Muscle of arm (tissue), 12 donors: Measurements from ENCODE around the gene NDST3. TPM values are rescaled to one million over a fixed set of nuclear protein-coding genes. Genes with fewer than 3 reads are reported as not detected.

Source experiments
- DNase-seq: peaks from one replicate; pipeline ENCODE4 v3.0.0-alpha.2; 2013
- polyA plus RNA-seq, 12 donors: library from polyadenylated mRNA; unstranded; fragments of 120-200 nt; gene quantifications; one replicate each; pipeline ENCODE4 v1.2.1, GENCODE V29; 2013; ENCODE audit not compliant: insufficient read length in 12 of 12

NDST3 gene
- polyA plus RNA-seq, 12 donors, result 0.04 to 0.68 (median 0.09) TPM; not detected in 5

DNA sequence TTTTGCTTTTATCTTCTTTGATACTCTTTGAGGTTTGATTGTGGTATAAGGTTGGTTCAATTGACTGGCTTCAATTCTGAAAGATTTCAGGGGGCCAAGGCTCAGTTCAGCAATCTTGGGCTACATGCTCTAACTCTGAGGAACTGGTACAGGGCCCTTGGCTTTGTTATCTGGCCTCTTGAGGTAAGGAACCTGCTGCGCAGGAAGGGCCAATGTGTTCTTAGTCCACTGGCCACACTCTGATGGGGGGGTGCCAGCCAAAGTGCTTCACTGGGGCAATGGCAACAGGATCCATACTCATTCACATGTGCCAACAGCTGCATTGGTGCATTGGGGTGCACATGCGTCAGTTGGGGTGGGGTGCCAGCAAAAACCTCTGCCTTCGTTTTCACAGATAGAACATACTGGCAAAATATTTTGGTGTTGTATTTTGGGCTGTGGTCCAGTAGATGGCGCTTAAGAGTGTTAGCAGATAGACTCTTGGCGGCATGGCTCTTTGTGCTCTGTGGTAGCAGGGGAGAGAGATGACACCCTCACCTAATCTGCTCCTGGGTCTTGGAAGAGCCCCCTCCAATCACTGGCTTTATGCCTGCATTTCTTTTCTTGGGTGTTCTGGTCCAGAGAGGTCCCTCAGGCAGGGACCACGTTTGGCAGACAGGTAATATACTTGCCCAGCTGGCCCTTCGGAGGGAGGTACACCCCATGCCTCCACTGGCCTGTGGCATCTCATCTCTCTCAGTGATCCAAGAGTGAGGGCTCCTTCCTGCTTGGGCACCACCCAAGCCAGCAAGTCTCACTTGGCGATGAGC is 42.9 kb downstream of the NDST3 start:
- no peak for DNase-seq

DNA sequence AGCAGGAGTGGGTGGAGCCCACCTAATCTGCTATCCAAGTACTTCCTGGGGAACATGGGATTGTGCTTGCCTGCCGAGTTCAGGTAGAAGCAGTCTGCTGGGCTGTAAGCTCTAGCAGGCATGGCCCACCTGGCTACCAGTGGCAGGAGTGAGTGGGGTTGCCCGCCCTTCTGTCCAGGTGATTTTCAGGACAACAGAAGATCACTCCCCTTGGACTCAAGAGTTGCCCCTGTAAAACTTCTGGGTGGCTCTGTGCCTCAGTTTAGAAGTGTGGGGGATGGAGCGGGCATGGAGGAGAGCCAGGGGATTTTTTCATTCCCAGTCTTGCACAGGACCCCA is 43.5 kb downstream of the NDST3 start:
- no peak for DNase-seq

DNA sequence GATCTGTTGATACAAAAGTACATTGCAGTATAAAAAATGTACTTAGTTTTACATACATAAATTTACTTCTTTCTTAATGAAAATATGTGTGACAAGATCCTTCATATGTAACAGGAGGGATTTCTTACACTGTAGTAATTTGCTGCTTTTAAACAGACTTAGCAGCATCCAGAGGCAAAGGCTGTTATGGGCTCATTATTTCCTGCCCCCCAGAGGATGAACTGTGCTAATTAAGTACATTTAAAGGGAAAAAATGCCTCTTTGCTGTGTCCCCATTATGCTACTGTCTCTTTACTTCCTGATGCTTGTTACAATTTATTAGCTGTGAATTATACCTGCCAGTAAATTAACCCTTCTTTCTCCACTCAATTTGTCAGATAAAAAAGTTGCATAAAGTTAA is 47.1 kb downstream of the NDST3 start:
- DNase-seq, result no peak

DNA sequence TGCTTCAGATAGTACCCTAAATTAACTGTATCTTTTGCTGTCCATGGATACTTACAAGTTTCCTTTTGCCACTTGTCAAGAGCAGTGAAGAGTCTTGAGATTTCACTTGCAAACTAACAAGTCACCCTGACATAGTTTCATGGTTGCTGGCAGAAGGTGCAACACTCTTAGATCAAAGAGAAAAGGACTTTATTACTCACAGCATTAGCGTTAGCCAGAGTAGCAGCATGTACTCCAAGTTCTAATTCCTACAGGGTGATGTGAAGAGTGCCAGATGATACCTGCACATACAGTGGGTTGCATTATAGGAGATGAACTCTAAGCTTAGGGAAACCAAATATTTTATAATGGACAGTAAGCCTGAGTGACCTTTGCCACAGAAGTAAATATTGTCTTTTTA is 47.9 kb downstream of the NDST3 start:
- no peak for DNase-seq

GRCh38 chr4:118085700-118086099 is 51.4 kb downstream of the NDST3 start:
- no peak for DNase-seq

DNA sequence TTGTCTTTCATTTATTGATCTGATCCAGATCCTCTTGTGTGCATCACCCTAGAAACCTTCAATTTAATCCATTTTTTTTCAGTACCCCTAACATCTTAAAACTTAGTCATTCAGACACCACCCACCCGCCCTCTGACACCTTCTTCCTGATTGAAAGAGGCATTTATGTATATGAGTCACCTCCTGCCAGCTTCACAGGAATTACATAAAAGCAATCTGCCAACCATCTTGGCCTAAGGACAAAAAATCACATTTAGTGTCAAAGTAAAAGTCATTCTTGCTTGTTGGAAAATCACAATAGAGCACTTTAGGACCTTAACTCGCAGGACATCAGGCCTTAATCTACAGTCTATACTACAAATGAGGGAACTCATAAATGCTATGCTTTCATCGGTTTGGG is 52.1 kb downstream of the NDST3 start:
- DNase-seq, result no peak

GRCh38 chr4:118087366-118087765 is 53.1 kb downstream of the NDST3 start:
- DNase-seq, result no peak

- DNase-seq, result no peak
Observed at GRCh38 chr4:118099106-118099505, 64.8 kb downstream of the NDST3 start.

DNA sequence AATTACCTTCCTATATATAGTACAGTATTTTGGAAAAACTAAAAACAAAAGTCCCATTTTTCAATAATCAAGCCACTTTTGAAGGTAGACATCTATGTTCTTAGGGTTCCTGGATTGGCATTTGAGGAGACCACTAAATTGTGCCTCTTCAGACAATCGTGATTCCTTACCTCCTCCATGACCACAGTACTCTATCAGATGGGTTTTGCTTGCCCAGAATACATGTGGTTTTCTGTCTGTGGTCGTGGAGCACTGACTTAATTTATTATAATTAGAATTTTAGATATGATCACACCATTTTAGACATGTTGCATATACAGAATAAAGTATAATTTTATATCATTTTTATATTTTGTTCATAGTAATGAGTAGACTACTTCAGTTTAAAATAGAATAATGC is 67.9 kb downstream of the NDST3 start:
- DNase-seq, result no peak

- no peak for DNase-seq
Observed at GRCh38 chr4:118112117-118113046, 78.1 kb downstream of the NDST3 start.

- DNase-seq, result no peak
Observed at GRCh38 chr4:118113220-118113619, 78.9 kb downstream of the NDST3 start.

GRCh38 chr4:118114720-118115119 is 80.4 kb downstream of the NDST3 start:
- no peak for DNase-seq

- DNase-seq, result no peak
Observed at GRCh38 chr4:118120120-118120760, 86.0 kb downstream of the NDST3 start.

GRCh38 chr4:118124997-118125396 is 90.7 kb downstream of the NDST3 start:
- DNase-seq, result no peak

DNA sequence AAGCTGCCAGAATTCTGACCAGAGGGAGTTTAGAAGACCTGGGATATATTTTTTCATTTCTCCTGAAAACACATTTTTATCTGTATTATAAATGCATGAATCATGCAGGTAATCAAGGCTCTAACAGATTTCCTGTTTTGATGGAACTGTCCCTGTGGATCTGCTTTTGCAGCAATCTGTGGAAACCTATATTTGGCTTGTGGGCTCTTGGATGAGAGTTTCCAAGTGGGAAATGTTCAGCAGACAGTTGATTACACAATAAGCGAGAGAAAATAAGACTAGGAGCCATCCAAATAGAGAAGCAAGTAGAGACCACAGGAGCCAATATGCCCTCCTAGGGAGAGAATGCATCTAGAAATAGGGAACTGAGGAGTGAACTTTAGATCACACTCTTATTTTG is 105.0 kb downstream of the NDST3 start:
- DNase-seq, result no peak

DNA sequence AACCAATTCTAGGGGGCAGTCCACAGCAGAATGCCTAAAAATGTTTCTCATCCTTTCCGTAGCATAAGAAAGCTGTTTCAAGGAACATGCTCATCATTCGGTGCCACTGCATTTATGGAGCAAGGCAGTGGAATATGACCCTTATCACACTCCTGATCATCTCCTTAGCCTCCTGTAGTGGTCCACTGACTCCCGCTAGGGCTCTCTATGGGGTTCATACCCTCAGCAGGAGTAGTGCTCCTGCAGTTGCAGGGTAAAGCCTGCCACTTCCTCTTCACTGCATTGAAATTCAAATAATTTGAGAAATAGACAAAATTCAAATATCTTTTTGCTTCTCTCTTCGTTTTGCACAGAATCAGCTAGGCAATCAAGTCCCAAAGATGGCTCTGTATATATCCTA is 107.0 kb downstream of the NDST3 start:
- no peak for DNase-seq

- DNase-seq, result no peak
Observed at GRCh38 chr4:118154649-118155048, 120.4 kb downstream of the NDST3 start.

GRCh38 chr4:118155516-118155915 is 121.2 kb downstream of the NDST3 start:
- no peak for DNase-seq

DNA sequence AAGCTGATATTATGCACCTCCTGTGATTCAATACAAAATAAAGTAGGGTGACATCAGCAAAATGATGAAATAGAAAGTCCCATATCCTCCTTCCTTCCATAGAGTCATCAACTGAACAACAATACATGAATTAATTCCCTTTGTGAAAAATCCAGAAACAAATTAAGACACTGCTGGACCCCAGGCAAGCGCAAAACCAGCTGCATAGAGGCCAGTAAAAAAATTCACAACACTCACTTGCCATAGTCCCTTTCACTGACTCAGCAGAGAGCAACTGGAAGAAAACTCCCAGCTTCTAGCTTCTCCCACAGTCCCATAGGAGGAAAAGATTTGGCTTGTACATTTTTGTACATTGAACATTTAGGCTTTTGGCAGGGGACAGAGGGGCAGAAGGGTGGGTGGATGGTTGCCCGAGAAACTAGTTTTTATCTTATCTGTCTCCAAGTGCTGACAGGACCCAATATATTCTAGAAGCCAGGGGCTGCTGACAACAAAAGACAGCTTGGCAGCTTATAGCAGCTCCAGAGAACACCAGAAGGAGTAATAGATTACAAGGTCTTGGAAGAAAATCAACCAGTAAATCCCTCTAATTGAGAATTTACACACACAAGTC is 124.6 kb downstream of the NDST3 start:
- no peak for DNase-seq

GRCh38 chr4:118167306-118167705 is 133.0 kb downstream of the NDST3 start:
- DNase-seq, result no peak

- no peak for DNase-seq
Observed at GRCh38 chr4:118171381-118171780, 137.1 kb downstream of the NDST3 start.

DNA sequence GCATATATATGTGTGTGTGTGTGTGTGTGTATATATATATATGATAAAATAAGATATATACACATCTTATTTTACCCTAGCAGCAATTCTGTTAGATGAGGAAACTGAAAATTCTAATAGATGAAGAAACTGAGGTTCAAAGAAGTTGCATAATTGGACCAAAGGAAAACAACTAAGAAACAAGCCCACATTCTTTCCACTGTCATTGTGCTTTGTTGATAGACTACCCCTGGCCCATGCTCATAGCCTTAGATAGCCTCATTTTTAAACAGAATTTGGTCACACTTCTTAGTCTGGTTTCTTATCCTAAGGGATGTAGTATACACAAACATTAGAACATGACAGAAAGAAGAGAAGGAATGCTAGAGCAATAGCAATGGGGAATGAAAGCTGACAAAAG is 138.8 kb downstream of the NDST3 start:
- no peak for DNase-seq
